HUES6 (cell line): ENCODE results near the gene TMEM178A.

Source experiments
- H3K27ac ChIP-seq: 2 replicates; pipeline ENCODE4 v1.7.0; 2013; ENCODE audit warnings: low read depth, mild to moderate bottlenecking, low read length, inconsistent platforms
- H3K27me3 ChIP-seq: 2 replicates; pipeline ENCODE4 v1.6.1; 2013; ENCODE audit warnings: low read length; ENCODE audit not compliant: control insufficient read depth, insufficient read depth
- H3K36me3 ChIP-seq: 2 replicates; pipeline ENCODE4 v1.6.1; 2013; ENCODE audit warnings: low read length; ENCODE audit not compliant: control insufficient read depth, insufficient read depth
- H3K4me1 ChIP-seq: 2 replicates; pipeline ENCODE4 v1.6.1; 2013; ENCODE audit warnings: low read length; ENCODE audit not compliant: control insufficient read depth, insufficient read depth
- H3K4me3 ChIP-seq: 2 replicates; pipeline ENCODE4 v1.5.1; 2013; ENCODE audit warnings: low read depth, low read length
- H3K9ac ChIP-seq: one replicate; pipeline ENCODE4 v1.6.1; 2013; ENCODE audit warnings: mild to moderate bottlenecking, low read length
- H3K9me3 ChIP-seq: 2 replicates; pipeline ENCODE4 v1.6.1; 2013; ENCODE audit warnings: low read depth, low read length; ENCODE audit not compliant: control insufficient read depth, insufficient read depth

TMEM178A gene

GRCh38 chr2:39678170-39678569 is 12.5 kb downstream of the TMEM178A start:
- H3K4me3 ChIP-seq, result no peak overlapping the region
- no peak overlapping the region for H3K9ac ChIP-seq
- no peaks in the 10 kb centered on the region for H3K27me3 ChIP-seq
- peaks cover 7% of the 10 kb centered on the region for H3K9me3 ChIP-seq
- no peaks in the 10 kb centered on the region for H3K36me3 ChIP-seq
- no peaks in the 10 kb centered on the region for H3K4me1 ChIP-seq
- no peak overlapping the region for H3K27ac ChIP-seq

GRCh38 chr2:39679805-39680204 is 14.1 kb downstream of the TMEM178A start:
- no peak overlapping the region for H3K4me3 ChIP-seq
- no peak overlapping the region for H3K27ac ChIP-seq
- H3K36me3 ChIP-seq, result no peaks in the 10 kb centered on the region
- H3K9ac ChIP-seq, result no peak overlapping the region
- H3K9me3 ChIP-seq, result peaks cover 7% of the 10 kb centered on the region
- no peaks in the 10 kb centered on the region for H3K4me1 ChIP-seq
- no peaks in the 10 kb centered on the region for H3K27me3 ChIP-seq

- no peak overlapping the region for H3K4me3 ChIP-seq
- H3K9me3 ChIP-seq, result peaks cover 7% of the 10 kb centered on the region
- no peaks in the 10 kb centered on the region for H3K36me3 ChIP-seq
- H3K9ac ChIP-seq, result no peak overlapping the region
- peaks cover 14% of the 10 kb centered on the region for H3K4me1 ChIP-seq
- H3K27ac ChIP-seq, result no peak overlapping the region
- no peaks in the 10 kb centered on the region for H3K27me3 ChIP-seq
Observed at GRCh38 chr2:39682066-39682692, 16.5 kb downstream of the TMEM178A start.

- no peaks in the 10 kb centered on the region for H3K36me3 ChIP-seq
- H3K27me3 ChIP-seq, result no peaks in the 10 kb centered on the region
- peaks cover 2% of the 10 kb centered on the region for H3K9me3 ChIP-seq
- peaks cover 14% of the 10 kb centered on the region for H3K4me1 ChIP-seq
- no peak overlapping the region for H3K4me3 ChIP-seq
- no peak overlapping the region for H3K9ac ChIP-seq
- H3K27ac ChIP-seq, result no peak overlapping the region
Observed at GRCh38 chr2:39683022-39683699, 17.4 kb downstream of the TMEM178A start.

GRCh38 chr2:39684464-39684863 is 18.7 kb downstream of the TMEM178A start:
- Histone ChIP-seq H3K36me3 (no peaks in the 10 kb centered on the region), H3K9ac (no peak overlapping the region), H3K9me3 (no peaks in the 10 kb centered on the region), H3K4me1 (peaks cover 14% of the 10 kb centered on the region), H3K27ac (no peak overlapping the region), H3K4me3 (no peak overlapping the region), H3K27me3 (no peaks in the 10 kb centered on the region)

- Histone ChIP-seq H3K9ac (no peak overlapping the region), H3K4me3 (no peak overlapping the region), H3K27me3 (no peaks in the 10 kb centered on the region), H3K27ac (no peak overlapping the region), H3K4me1 (peaks cover 14% of the 10 kb centered on the region), H3K9me3 (peaks cover under 1% of the 10 kb centered on the region; the same call in 1 of the 2 replicates), H3K36me3 (no peaks in the 10 kb centered on the region)
Observed at GRCh38 chr2:39685126-39685525, 19.4 kb downstream of the TMEM178A start.

- Histone ChIP-seq H3K9ac (no peak overlapping the region), H3K27ac (no peak overlapping the region), H3K9me3 (peaks cover 10% of the 10 kb centered on the region), H3K36me3 (no peaks in the 10 kb centered on the region), H3K27me3 (no peaks in the 10 kb centered on the region), H3K4me1 (peaks cover 14% of the 10 kb centered on the region), H3K4me3 (no peak overlapping the region)
Observed at GRCh38 chr2:39686456-39686855, 20.7 kb downstream of the TMEM178A start.

- peaks cover 14% of the 10 kb centered on the region for H3K4me1 ChIP-seq
- peaks cover 10% of the 10 kb centered on the region for H3K9me3 ChIP-seq
- H3K9ac ChIP-seq, result no peak overlapping the region
- no peak overlapping the region for H3K27ac ChIP-seq
- H3K36me3 ChIP-seq, result no peaks in the 10 kb centered on the region
- no peaks in the 10 kb centered on the region for H3K27me3 ChIP-seq
- H3K4me3 ChIP-seq, result no peak overlapping the region
Observed at GRCh38 chr2:39688181-39688580, 22.5 kb downstream of the TMEM178A start.

- peaks cover 14% of the 10 kb centered on the region for H3K4me1 ChIP-seq
- H3K4me3 ChIP-seq, result no peak overlapping the region
- H3K36me3 ChIP-seq, result no peaks in the 10 kb centered on the region
- no peaks in the 10 kb centered on the region for H3K27me3 ChIP-seq
- no peak overlapping the region for H3K27ac ChIP-seq
- H3K9ac ChIP-seq, result no peak overlapping the region
- peaks cover 10% of the 10 kb centered on the region for H3K9me3 ChIP-seq
Observed at GRCh38 chr2:39689272-39689841, 23.6 kb downstream of the TMEM178A start.

- Histone ChIP-seq H3K27ac (no peak overlapping the region), H3K4me3 (no peak overlapping the region), H3K36me3 (no peaks in the 10 kb centered on the region)
Observed at GRCh38 chr2:39689876-39690275, 24.2 kb downstream of the TMEM178A start.

GRCh38 chr2:39693245-39693644 is 27.5 kb downstream of the TMEM178A start:
- Histone ChIP-seq H3K9me3 (peaks cover 10% of the 10 kb centered on the region), H3K4me1 (peaks cover 6% of the 10 kb centered on the region; the same call in 1 of the 2 replicates), H3K27me3 (no peaks in the 10 kb centered on the region)

More at GRCh38 chr2:39689876-39690275, 24.2 kb downstream of the TMEM178A start:
- H3K27me3 ChIP-seq, result no peaks in the 10 kb centered on the region
- peaks cover 10% of the 10 kb centered on the region for H3K9me3 ChIP-seq
- H3K4me1 ChIP-seq, result peaks cover 14% of the 10 kb centered on the region
- no peak overlapping the region for H3K9ac ChIP-seq

More at GRCh38 chr2:39693245-39693644, 27.5 kb downstream of the TMEM178A start:
- no peak overlapping the region for H3K4me3 ChIP-seq
- H3K9ac ChIP-seq, result no peak overlapping the region
- H3K36me3 ChIP-seq, result no peaks in the 10 kb centered on the region
- H3K27ac ChIP-seq, result no peak overlapping the region
